Activated naive CD4-positive, alpha-beta T cell treated with Interleukin-2 at 50 U/mL for 16 hours (primary cell): ENCODE data around the gene MYH2.
"Not testable (repeated sequence)": the region's sequence is repeated elsewhere in the genome, so short reads cannot be mapped to it uniquely, and the experiment has no call there.

Experiments
- DNase-seq: peaks from one replicate; pipeline ENCODE4 v3.0.0-alpha.2; 2020

MYH2 gene

DNA sequence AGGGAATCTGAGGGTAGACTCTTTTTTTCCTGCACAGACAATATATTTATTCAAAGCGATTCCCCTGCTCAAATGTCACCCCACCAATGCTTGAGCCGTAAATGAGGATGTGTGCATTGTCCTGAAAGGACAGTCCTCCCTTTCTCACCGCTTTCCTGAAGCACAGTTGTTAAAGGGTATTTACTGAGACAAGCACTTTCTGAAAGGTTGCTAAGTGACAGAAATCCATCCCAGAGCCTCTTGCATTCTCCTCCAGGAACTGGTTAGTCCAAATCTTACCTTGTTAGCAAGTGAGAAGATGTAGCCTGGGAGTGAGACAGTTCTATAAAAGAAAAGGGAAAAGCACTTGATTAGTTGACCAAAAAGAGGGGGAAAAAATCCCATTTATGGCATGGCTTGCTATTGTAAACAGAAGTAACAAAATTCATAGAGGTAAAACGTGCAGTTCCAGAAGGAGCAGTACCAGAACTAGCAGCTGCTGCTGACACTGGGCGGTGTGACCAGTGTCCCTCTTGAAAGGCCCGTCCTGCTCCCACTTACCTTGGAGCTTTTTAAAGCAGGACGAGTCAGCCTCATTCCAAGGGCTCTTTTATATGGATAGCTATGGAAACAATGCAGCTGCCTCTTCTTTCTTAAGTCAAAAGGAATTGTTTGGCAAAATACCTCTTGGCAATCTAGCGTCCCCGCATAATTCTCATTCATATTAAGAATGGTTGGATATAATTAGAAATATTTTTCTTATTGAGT, at the start of gene MYH2:
Gene MYH2 (minus strand): TSS at position 563 of the 747 bp plus-strand sequence. CDS start 1,738 bp downstream, outside the sequence.
- no peak for DNase-seq

DNA sequence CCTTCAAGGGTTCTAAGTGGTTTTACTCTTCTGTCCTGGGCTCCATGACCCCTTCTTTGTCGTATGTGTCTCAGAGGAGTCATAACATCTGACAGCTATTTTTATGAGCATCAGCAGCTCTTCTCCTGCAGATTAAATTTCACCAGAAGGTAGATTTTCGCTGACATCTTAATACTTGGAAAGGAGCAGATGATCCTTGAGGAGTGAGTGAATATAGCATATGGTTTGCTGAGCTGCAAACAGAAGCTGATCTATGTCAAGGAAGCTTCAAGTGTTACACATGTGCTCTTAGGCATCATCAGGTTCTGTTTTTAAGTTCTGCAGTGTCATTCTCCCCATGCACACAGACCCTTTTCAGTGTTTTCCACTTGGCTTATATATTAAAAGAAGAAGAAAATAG, 49.2 kb upstream of the MYH2 start:
- DNase-seq, result no peak

DNA sequence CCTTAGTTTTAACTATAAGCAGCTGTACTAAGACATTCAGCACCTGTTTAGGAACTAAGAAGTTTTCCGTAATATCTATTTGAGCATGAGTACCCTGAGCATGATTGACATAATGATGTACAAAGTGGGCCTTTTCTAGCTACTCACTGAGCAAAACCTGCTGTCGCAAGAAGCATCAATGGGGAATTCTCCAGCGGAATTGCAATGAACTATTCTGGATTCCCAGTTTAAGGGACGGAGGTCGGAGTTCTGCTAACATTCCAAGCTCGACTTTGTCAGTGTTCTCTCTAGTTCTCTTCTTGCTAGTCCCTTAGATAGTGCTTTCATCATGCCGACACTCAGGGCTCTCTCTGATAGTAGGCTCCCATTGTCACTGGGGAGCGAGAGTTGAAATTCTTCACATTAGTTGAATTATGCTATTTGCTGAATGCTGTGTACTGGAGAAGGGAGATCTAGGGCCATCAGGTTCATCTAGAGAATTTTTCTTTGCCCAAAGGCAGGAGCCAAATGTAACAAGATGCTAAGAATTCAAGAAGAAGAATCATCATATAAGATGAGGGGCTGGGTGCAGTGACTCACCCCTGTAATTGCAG, 40.2 kb upstream of the MYH2 start:
- DNase-seq, result no peak

- DNase-seq, result no peak
These were observed 36.1 kb upstream of the MYH2 start for GRCh38 chr17:10585529-10585928.

GRCh38 chr17:10583834-10584233, 34.4 kb upstream of the MYH2 start:
- DNase-seq, result no peak

DNA sequence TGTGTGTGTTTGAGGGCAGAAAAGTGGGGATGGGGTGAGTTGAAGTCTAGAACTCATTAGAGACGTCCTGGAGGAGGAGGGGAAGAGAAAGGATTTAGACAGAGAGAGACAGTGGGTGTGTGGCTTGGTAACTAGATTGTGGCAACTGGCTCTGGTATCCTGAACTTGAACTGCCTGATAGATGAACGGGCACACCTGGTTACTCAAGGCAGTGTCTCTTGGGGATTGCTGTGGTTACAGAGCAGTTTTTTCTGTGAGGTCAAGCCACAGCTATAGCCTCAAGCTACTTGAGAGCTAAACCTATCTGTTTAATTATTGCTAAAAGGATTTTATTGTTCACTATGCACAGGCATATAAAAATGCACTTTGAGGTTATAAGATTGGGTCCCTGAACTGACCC, 29.8 kb upstream of the MYH2 start:
- no peak for DNase-seq

DNA sequence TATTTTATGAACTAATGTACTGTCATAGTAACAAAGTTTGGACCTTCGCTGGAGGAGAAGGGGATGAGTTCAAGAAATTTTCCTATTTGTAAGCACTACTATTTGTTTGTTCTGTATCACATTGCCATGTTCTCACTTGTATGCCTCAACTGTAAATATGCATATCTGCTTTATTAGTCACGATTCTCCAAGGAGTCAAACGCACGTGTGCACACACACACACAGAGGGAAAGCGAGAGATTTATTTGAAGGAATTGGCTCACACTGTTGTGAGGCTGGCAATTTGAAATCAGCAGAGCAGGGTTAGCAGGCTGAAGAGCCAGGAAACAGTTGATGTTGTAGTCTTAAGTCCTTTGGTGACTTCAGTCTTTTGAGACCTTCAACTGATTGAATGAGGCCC, 24.9 kb upstream of the MYH2 start:
- no peak for DNase-seq

- DNase-seq, result no peak
These were observed 14.7 kb upstream of the MYH2 start for GRCh38 chr17:10563991-10564660.

DNA sequence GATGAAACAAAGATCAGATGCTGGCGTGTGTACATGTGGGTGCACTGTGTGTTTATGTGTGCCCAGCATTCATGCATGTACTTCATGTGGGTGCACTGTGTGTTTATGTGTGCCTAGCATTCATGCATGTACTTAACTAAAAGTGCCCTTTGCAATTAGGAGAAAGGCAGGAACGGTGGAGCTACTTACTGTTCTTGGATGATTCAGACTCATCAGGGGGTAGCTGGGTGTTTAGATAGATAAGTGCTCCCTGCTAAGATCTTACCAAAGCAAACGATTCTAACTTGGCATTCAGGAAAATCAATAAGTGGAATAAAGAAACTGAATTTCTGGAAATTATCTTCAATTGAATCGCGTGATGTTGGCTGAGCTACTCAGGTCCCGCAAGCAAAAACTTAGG, 8.6 kb upstream of the MYH2 start:
- DNase-seq, result no peak

- DNase-seq, result no peak
These were observed 8.0 kb upstream of the MYH2 start for GRCh38 chr17:10557422-10557821.

DNA sequence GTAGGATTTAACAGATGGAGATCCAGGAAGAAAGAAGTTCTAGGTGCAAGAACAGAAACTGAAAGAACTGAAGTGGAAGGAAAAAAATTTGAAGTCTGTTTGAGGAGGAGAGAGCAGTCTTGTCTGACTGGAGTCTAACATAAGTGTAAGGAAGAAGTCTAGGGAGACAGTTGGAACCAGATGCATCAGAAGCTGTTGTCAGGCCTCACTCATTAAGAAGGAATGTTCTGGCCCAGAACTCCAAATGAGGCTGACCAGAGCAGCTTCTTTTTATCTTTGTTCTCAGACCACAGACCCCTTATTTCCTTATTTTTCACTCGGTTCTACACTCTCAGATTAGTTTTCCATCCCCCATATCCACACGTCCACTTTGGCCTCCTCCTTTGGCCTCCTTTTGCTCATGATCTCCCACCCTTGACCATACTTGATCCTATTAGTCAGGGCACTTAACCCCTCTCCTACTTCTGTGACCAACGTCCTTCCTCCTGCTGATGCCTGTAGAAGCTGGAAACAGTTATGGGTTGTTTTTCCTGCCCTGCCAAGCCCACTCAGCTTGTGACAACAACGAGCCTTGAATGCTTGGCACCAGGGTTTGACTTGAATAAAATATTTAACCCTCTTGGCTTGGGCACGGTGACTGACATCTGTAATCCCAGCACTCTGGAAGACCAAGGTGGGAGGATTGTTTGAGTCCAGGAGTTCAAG, 7.0 kb upstream of the MYH2 start:
- no peak for DNase-seq

- DNase-seq, result no peak
These were observed 556 bp upstream of the MYH2 start for GRCh38 chr17:10550014-10550413.

GRCh38 chr17:10547351-10547750, 2.1 kb downstream of the MYH2 start:
- DNase-seq, result no peak

- not testable (repeated sequence) for DNase-seq
These were observed 6.0 kb downstream of the MYH2 start for GRCh38 chr17:10543486-10543885.

- DNase-seq, result not testable (repeated sequence)
These were observed 8.3 kb downstream of the MYH2 start for GRCh38 chr17:10541179-10541578.

DNA sequence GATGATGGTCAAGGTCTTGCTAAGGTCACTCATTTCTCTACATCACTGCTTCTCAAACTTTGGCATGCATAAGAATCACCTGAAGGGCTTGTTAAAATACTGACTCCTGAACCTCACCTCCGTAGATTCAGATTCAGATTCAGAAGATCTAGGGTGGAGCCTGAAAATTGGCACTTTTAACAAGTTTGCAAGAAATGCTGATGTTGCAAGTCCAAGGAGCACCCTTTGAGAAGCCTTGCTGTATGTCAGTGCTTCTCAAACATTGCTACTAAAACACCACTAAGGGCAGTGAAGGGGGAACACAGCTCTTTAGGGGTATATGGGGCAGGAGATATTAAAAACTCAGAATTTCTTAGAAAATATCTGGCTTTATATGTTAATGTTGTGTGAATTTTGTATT, 17.4 kb downstream of the MYH2 start:
- no peak for DNase-seq

GRCh38 chr17:10527419-10527818, 22.0 kb downstream of the MYH2 start:
- no peak for DNase-seq

- no peak for DNase-seq
These were observed 22.9 kb downstream of the MYH2 start for GRCh38 chr17:10526517-10526916.

DNA sequence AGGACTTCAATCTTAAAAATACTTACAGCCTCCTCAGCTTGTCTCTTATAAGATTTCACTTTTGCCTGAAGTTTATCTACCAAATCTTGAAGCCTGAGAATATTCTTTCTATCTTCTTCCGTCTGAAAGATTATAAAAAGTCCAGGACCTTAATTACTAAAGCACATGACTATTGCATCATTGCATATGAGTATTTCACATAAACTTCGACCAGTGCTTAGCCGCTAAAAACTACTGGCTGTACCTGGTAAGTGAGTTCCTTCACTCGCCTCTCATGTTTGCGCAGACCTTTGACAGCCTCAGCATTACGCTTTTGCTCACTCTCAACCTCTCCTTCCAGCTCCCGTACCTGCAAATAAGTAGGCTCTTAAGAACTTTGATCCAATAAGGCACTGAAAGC, 26.4 kb downstream of the MYH2 start:
- no peak for DNase-seq

GRCh38 chr17:10521949-10522348, 27.5 kb downstream of the MYH2 start:
- DNase-seq, result no peak

- no peak for DNase-seq
These were observed 31.0 kb downstream of the MYH2 start, which contains the start of gene MYH1 for GRCh38 chr17:10518271-10519037. TSS of gene MYH1 (minus strand) at chr17:10518542. CDS start at chr17:10516642, 1,900 bp downstream.

GRCh38 chr17:10516638-10517037, 32.8 kb downstream of the MYH2 start:
- DNase-seq, result no peak

GRCh38 chr17:10516065-10516464, 33.4 kb downstream of the MYH2 start:
- DNase-seq, result no peak
